ENCODE results near the gene GADL1.

GRCh38 chr3:30756218-30756617 is 138.2 kb downstream of the GADL1 start:
- TF ChIP-seq FOXM1 (IDR thresholded peaks at IDR 0.05; ENCODE audit: borderline replicate concordance) (no peak), HDGF (IDR thresholded peaks at IDR 0.05; ENCODE audit: borderline replicate concordance) (no peak), SP1 (IDR thresholded peaks at IDR 0.05) (no peak), SUZ12 (IDR thresholded peaks at IDR 0.05) (no peak), ZNF384 (IDR thresholded peaks at IDR 0.05) (no peak), TARDBP (IDR thresholded peaks at IDR 0.05) (no peak), L3MBTL2 (conservative IDR thresholded peaks at IDR 0.05) (no peak), FOXK2 (IDR thresholded peaks at IDR 0.05) (no peak), LEF1 (IDR thresholded peaks at IDR 0.05; ENCODE audit: borderline replicate concordance) (no peak), BHLHE40 (IDR thresholded peaks at IDR 0.05; ENCODE audit: borderline replicate concordance) (no peak), FOXA1 (IDR thresholded peaks at IDR 0.05) (no peak), ARNT (IDR thresholded peaks at IDR 0.05) (no peak), ELF4 (IDR thresholded peaks at IDR 0.05) (no peak)
